K562 (cell line): ENCODE data around the gene AGPAT2. TPM values are rescaled to one million over a fixed set of nuclear protein-coding genes. Genes with fewer than 3 reads are reported as not detected.
A peak's percentile ranks its signal among the peaks of the same experiment; 100 is the strongest.

Experiments used
- ARID2 ChIP-seq: fragments of 450-650 bp; IDR thresholded peaks from 2 replicates; pipeline ENCODE4 v1.6.1; 2017; ENCODE audit warnings: antibody characterized with exemption, mild to moderate bottlenecking
- ARID3B ChIP-seq: fragments of 250-450 bp; sonication (Bioruptor Pico); IDR thresholded peaks from 2 replicates; pipeline ENCODE4 v1.4.0; 2020; ENCODE audit warnings: borderline replicate concordance
- CHD1 ChIP-seq: fragments of 200-600 bp; sonication (generic); IDR thresholded peaks from one replicate; pipeline ENCODE4 v1.6.1; 2012; ENCODE audit warnings: mild to moderate bottlenecking, moderate library complexity, low read length, inconsistent platforms
- CREB3 ChIP-seq: fragments of 450-650 bp; conservative IDR thresholded peaks from 2 replicates; pipeline ENCODE4 v1.6.1; 2016; ENCODE audit warnings: missing genetic modification characterization, low read depth, mild to moderate bottlenecking, missing compliant biosample characterization, moderate library complexity
- KAT2B ChIP-seq: IDR thresholded peaks from one replicate; pipeline ENCODE4 v1.6.1; 2012; ENCODE audit warnings: low read depth, mild to moderate bottlenecking, control low read depth, inconsistent platforms, low read length, moderate library complexity
- NFYB ChIP-seq: IDR thresholded peaks from 2 replicates; pipeline ENCODE4 v1.6.1; 2011; ENCODE audit warnings: mild to moderate bottlenecking, moderate library complexity; ENCODE audit not compliant: insufficient read length; ENCODE audit errors: extremely low read depth
- NR4A1 ChIP-seq, 2 experiments: fragments of 250-450 bp in 1 of 2; fragments of 450-650 bp in 1 of 2; sonication (Bioruptor Pico) in 1 of 2; IDR thresholded peaks; 2 replicates each; pipeline versions ENCODE4 v1.4.0 to v1.6.1; 2016 to 2020; ENCODE audit warnings: mild to moderate bottlenecking in 2 of 2, missing compliant biosample characterization in 1 of 2, missing genetic modification characterization in 1 of 2, moderate library complexity in 1 of 2
- PKNOX1 ChIP-seq: fragments of 450-650 bp; IDR thresholded peaks from 2 replicates; pipeline ENCODE4 v1.6.1; 2016
- RAD21 ChIP-seq, 2 experiments: fragments of 250-450 bp in 1 of 2; fragments of 450-650 bp in 1 of 2; sonication (Bioruptor Pico) in 1 of 2; formaldehyde crosslinking in 1 of 2; IDR thresholded peaks in 1 of 2; conservative IDR thresholded peaks in 1 of 2; 2 replicates each; pipeline versions ENCODE4 v1.4.0 to v1.8.0; 2020 to 2022; ENCODE audit warnings: mild to moderate bottlenecking in 2 of 2, moderate library complexity in 1 of 2
- RBBP5 ChIP-seq: fragments of 200-600 bp; sonication (generic); IDR thresholded peaks from 2 replicates; pipeline ENCODE4 v1.6.1; 2012; ENCODE audit warnings: borderline replicate concordance, mild to moderate bottlenecking, low read length, control low read depth, inconsistent platforms; ENCODE audit not compliant: insufficient read depth, poor library complexity, severe bottlenecking
- RBFOX2 ChIP-seq: fragments of 200-400 bp; formaldehyde crosslinking; IDR thresholded peaks from 2 replicates; pipeline ENCODE4 v1.6.1; 2017; ENCODE audit warnings: low read depth, mild to moderate bottlenecking, low read length, moderate library complexity
- ZBTB17 ChIP-seq: fragments of 450-650 bp; formaldehyde crosslinking; IDR thresholded peaks from 2 replicates; pipeline ENCODE4 v1.4.0; 2020; ENCODE audit warnings: mild to moderate bottlenecking
- ZNF134 ChIP-seq: fragments of 250-450 bp; sonication (Bioruptor Pico); conservative IDR thresholded peaks from 2 replicates; pipeline ENCODE4 v1.4.0; 2020
- ZNF165 ChIP-seq: fragments of 250-450 bp; sonication (Bioruptor Pico); IDR thresholded peaks from 2 replicates; pipeline ENCODE4 v1.4.0; 2020; ENCODE audit warnings: borderline replicate concordance
- ZNF609 ChIP-seq: sonication (generic); formaldehyde crosslinking; IDR thresholded peaks from 2 replicates; pipeline ENCODE4 v1.8.1; 2023; ENCODE audit warnings: missing genetic modification reagents, mild to moderate bottlenecking, borderline replicate concordance
- ZNF655 ChIP-seq: fragments of 250-450 bp; sonication (Bioruptor Pico); IDR thresholded peaks from 2 replicates; pipeline ENCODE4 v1.5.0; 2021
- polyA plus RNA-seq, 8 experiments: library from polyadenylated mRNA; depleted of rRNA in 4 of 8; stranded (reverse) in 5 of 8; unstranded in 3 of 8; fragments of >200 nt; fragmentation: Nextera tagmentation in 2 of 8; fragmentation: Illumina TruSeq in 1 of 8; extraction: Ambion mirVana in 2 of 8; extraction: Trizol in 1 of 8; gene quantifications; 2 replicates each; pipeline versions ENCODE4 v1.2.1 to v1.2.3, GENCODE V29; 2011 to 2014; ENCODE audit warnings: inconsistent platforms in 1 of 8, missing spikeins in 1 of 8
- total RNA-seq, 7 experiments: library from RNA; depleted of rRNA in 6 of 7; stranded (reverse); fragments of >200 nt in 6 of 7; fragmentation: Illumina TruSeq in 2 of 7; extraction: Trizol in 2 of 7; gene quantifications; 2 replicates each; pipeline versions ENCODE4 v1.2.1 to v1.2.3, GENCODE V29; 2011 to 2021; ENCODE audit warnings: low replicate concordance in 1 of 7

The AGPAT2 gene
- total and polyA plus RNA-seq, 9 of the 15 experiments (the other 6 are each of a cell fraction or from before 2014, with no cell fraction given), result 0.13 to 54.5 (median 23.9) TPM

GRCh38 chr9:136644593-136645351, 42.5 kb downstream of the AGPAT2 start (continued):
- TF ChIP-seq KAT2B (no peak), ZNF655 (CRISPR knock-in tag) (no peak), ZNF165 (CRISPR knock-in tag) (no peak), ARID2 (peak; percentile 20; the same call in 1 of the 2 replicates), CREB3 (tag) (no peak), RAD21 (CRISPR knock-in tag; conservative IDR thresholded peaks at IDR 0.05 in 1 of 2, IDR thresholded peaks at IDR 0.05 in 1 of 2) (peak; percentile 63 to 81), ARID3B (CRISPR knock-in tag) (no peak), RBFOX2 (peak; percentile 63), ZNF609 (CRISPR knock-in tag) (no peak), NR4A1 (CRISPR knock-in tag; IDR thresholded peaks at IDR 0.05) (no peak; the same call in 1 of the 2 replicates), NR4A1 (tag; IDR thresholded peaks at IDR 0.05) (peak; percentile 27; the same call in 1 of the 2 replicates), PKNOX1 (no peak), ZBTB17 (peak; percentile 10; the same call in 1 of the 2 replicates), CHD1 (peak; percentile 8), RBBP5 (peak; percentile 6), ZNF134 (CRISPR knock-in tag) (no peak), NFYB (no peak)
